PC-9 (cell line): ENCODE results near the gene MAPK10. TPM values are rescaled to one million over a fixed set of nuclear protein-coding genes. Genes with fewer than 3 reads are reported as not detected.

Source experiments
- BruUV-seq: library from RNA; stranded (reverse); fragments of 400-500 nt; replicated peaks from 2 replicates; lab custom pipeline; 2021; lab: Mats Ljungman, UMichigan
- CTCF ChIA-PET: fragments of 300-600 bp; sonication (Branson Sonifier 250); formaldehyde crosslinking; loops from one replicate; lab custom pipeline; 2022; ENCODE audit warnings: antibody characterized with exemption; lab: Charles Lee
- POLR2A ChIA-PET: fragments of 300-600 bp; sonication (Branson Sonifier 250); formaldehyde crosslinking; loops from one replicate; lab custom pipeline; 2022; ENCODE audit warnings: antibody characterized with exemption; ENCODE audit not compliant: unreplicated experiment; lab: Charles Lee
- DNase-seq, 2 experiments: peaks; one replicate each; pipeline versions ENCODE4 v3.0.0 to v3.0.0-alpha.2; 2015 to 2022; ENCODE audit warnings: mixed read lengths in 1 of 2
- H2AFZ ChIP-seq: fragments of 200-600 bp; sonication (generic); 2 replicates; pipeline ENCODE4 v1.8.1; 2017; ENCODE audit warnings: antibody characterized with exemption
- H3F3A ChIP-seq: fragments of 200-600 bp; sonication (generic); 2 replicates; pipeline ENCODE4 v1.8.1; 2017; ENCODE audit warnings: antibody characterized with exemption, mild to moderate bottlenecking, low read depth; ENCODE audit not compliant: insufficient read depth
- H3K27ac ChIP-seq: fragments of 200-600 bp; sonication (generic); 2 replicates; pipeline ENCODE4 v1.6.1; 2016; ENCODE audit warnings: mixed run types
- H3K27me3 ChIP-seq: fragments of 200-600 bp; sonication (generic); 2 replicates; pipeline ENCODE4 v1.6.1; 2016; ENCODE audit warnings: low read depth, mixed run types; ENCODE audit not compliant: insufficient read depth
- H3K36me3 ChIP-seq: fragments of 200-600 bp; sonication (generic); 2 replicates; pipeline ENCODE4 v1.6.1; 2016; ENCODE audit warnings: low read depth, mixed run types
- H3K4me1 ChIP-seq: fragments of 200-600 bp; sonication (generic); replicated peaks from 2 replicates; pipeline ENCODE4 v1.6.1; 2016; ENCODE audit warnings: mixed run types; ENCODE audit not compliant: insufficient read depth
- H3K4me2 ChIP-seq: fragments of 200-600 bp; sonication (generic); 2 replicates; pipeline ENCODE4 v1.6.1; 2017; ENCODE audit warnings: mixed run types
- H3K4me3 ChIP-seq: fragments of 200-600 bp; sonication (generic); 2 replicates; pipeline ENCODE4 v1.6.1; 2016; ENCODE audit warnings: mixed run types
- H3K79me2 ChIP-seq: fragments of 200-600 bp; sonication (generic); 2 replicates; pipeline ENCODE4 v1.6.1; 2017; ENCODE audit warnings: low read depth, mixed run types
- H3K9me2 ChIP-seq: fragments of 200-600 bp; sonication (generic); 2 replicates; pipeline ENCODE4 v1.8.1; 2017; ENCODE audit warnings: mild to moderate bottlenecking; ENCODE audit not compliant: insufficient read depth
- H3K9me3 ChIP-seq: fragments of 200-600 bp; sonication (generic); 2 replicates; pipeline ENCODE4 v1.8.1; 2016; ENCODE audit warnings: low read depth; ENCODE audit not compliant: insufficient read depth
- H4K20me1 ChIP-seq: fragments of 200-600 bp; sonication (generic); 2 replicates; pipeline ENCODE4 v1.8.1; 2017; ENCODE audit not compliant: insufficient read depth
- CTCF ChIP-seq: fragments of 200-600 bp; sonication (generic); conservative IDR thresholded peaks from 2 replicates; pipeline ENCODE4 v1.6.1; 2017; ENCODE audit warnings: mixed run types, antibody characterized with exemption, mild to moderate bottlenecking, moderate library complexity
- EZH2 ChIP-seq: fragments of 200-600 bp; sonication (generic); IDR thresholded peaks from 2 replicates; pipeline ENCODE4 v1.8.0; 2017; ENCODE audit warnings: antibody characterized with exemption, low read depth
- intact Hi-C: fragments of 100-400 bp; cut with micrococcal nuclease; formaldehyde crosslinking; loops from one replicate; pipeline ENCODE4 v1.10.0; 2022; ENCODE audit not compliant: unreplicated experiment
- total RNA-seq: library from RNA; stranded (reverse); gene quantifications from 2 replicates; pipeline ENCODE4 v1.2.3, GENCODE V29; 2021

Gene MAPK10
- total RNA-seq, 1 experiment from 2014 or later: 4.2 TPM

- ChIA-PET POLR2A (no interaction called here), CTCF (no interaction called here)
- Histone ChIP-seq H3K36me3 (no peaks in the 10 kb centered on the region), H3K9me3 (no peaks in the 10 kb centered on the region), H3K4me2 (no peak overlapping the region), H3K4me1 (no peaks in the 10 kb centered on the region), H3K27me3 (no peaks in the 10 kb centered on the region), H4K20me1 (no peaks in the 10 kb centered on the region), H3K27ac (no peak overlapping the region), H3F3A (no peaks in the 10 kb centered on the region), H3K79me2 (no peaks in the 10 kb centered on the region), H3K4me3 (no peak overlapping the region), H2AFZ (no peak overlapping the region), H3K9me2 (no peaks in the 10 kb centered on the region)
- no peak for DNase-seq
- no TSS peak for BruUV-seq
- intact Hi-C loops: no loop called here
- TF ChIP-seq EZH2: no peak
- TF ChIP-seq CTCF: no peak
Measured at GRCh38 chr4:86286726-86287125, 73.1 kb downstream of the MAPK10 start.

- no peaks in the 10 kb centered on the region for H3K79me2 ChIP-seq
- H3K36me3 ChIP-seq: no peaks in the 10 kb centered on the region
- no peaks in the 10 kb centered on the region for H3K9me2 ChIP-seq
- no peak for DNase-seq
- H4K20me1 ChIP-seq: no peaks in the 10 kb centered on the region
- POLR2A ChIA-PET: no interaction called here
- BruUV-seq: no TSS peak
- CTCF ChIA-PET: no interaction called here
- no peaks in the 10 kb centered on the region for H3K9me3 ChIP-seq
- H3K27me3 ChIP-seq: no peaks in the 10 kb centered on the region
- no peak overlapping the region for H2AFZ ChIP-seq
- TF ChIP-seq EZH2 (no peak), CTCF (no peak)
- intact Hi-C loops: no loop called here
- no peak overlapping the region for H3K27ac ChIP-seq
- no peaks in the 10 kb centered on the region for H3F3A ChIP-seq
- no peak overlapping the region for H3K4me3 ChIP-seq
- H3K4me2 ChIP-seq: no peak overlapping the region
- H3K4me1 ChIP-seq: no peaks in the 10 kb centered on the region
Measured at GRCh38 chr4:86283371-86283770, 76.5 kb downstream of the MAPK10 start.

DNA sequence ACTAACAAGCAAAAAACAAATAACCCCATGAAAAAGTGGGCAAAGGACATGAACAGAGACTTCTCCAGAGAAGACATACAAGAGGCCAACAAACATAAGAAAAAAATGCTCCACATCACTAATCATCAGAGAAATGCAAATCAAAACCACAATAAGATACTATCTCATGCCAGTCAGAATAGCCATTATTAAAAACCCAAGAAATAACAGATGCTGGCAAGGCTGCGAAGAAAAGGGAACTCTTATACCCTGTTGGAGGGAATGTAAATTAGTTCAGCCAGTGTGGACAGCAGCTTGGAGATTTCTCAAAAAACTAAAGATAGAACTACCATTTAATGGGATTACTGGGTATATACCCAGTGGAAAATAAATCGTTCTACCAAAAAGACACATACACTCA, 79.6 kb downstream of the MAPK10 start:
- H3K27ac ChIP-seq: no peak overlapping the region
- H3K4me3 ChIP-seq: no peak overlapping the region
- intact Hi-C loops: no loop called here
- ChIA-PET POLR2A (no interaction called here), CTCF (no interaction called here)
- H3K9me2 ChIP-seq: no peaks in the 10 kb centered on the region
- TF ChIP-seq CTCF (no peak), EZH2 (no peak)
- no peak overlapping the region for H3K4me2 ChIP-seq
- H3K4me1 ChIP-seq: no peaks in the 10 kb centered on the region
- no peaks in the 10 kb centered on the region for H3F3A ChIP-seq
- DNase-seq: no peak
- H3K79me2 ChIP-seq: no peaks in the 10 kb centered on the region
- no peaks in the 10 kb centered on the region for H3K36me3 ChIP-seq
- BruUV-seq: no TSS peak
- H2AFZ ChIP-seq: no peak overlapping the region
- no peaks in the 10 kb centered on the region for H3K9me3 ChIP-seq
- H4K20me1 ChIP-seq: no peaks in the 10 kb centered on the region
- no peaks in the 10 kb centered on the region for H3K27me3 ChIP-seq
